ENCODE results near the gene XPO6. TPM values are rescaled to one million over a fixed set of nuclear protein-coding genes. Genes with fewer than 3 reads are reported as not detected.

XPO6 gene
- total and polyA plus RNA-seq, 7 donors: 16.7 to 46.5 (median 26.4) TPM

DNA sequence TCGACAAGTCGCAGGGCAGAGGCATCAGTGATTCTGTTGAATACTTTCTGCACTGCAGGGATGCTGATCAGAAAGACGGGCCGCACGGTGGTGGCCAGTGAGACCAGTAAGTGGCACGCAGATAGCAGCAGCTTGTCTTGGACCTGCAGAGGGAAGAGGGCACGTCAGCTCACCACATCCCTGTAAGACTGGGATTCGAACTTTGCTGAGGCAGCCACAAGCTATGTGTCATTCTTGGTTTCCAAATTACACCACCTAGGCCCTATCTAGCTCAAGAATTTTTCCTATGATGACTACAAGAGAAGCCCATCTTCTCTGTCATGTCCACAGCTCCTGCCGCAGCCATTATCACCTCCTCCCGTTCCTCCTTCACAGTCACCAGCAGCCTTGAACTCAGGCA lies 98.9 kb downstream of the XPO6 start:
- intact Hi-C loops (cut with DNase I): no loop called here
- Histone ChIP-seq H3K27ac (no peak overlapping the region), H3K27me3 (ENCODE audit: insufficient read depth in 3 of 3, low read length in 2 of 3) (no peaks in the 10 kb centered on the region), H3K9me3 (no peaks in the 10 kb centered on the region), H3K4me1 (no peaks in the 10 kb centered on the region), H3K36me3 (ENCODE audit: insufficient read depth in 1 of 2, low read depth in 1 of 2) (peaks cover 7 to 97% of the 10 kb centered on the region in 2 donors), H3K4me3 (no peak overlapping the region)
- no peak for DNase-seq
- TF ChIP-seq, protein P1, sequence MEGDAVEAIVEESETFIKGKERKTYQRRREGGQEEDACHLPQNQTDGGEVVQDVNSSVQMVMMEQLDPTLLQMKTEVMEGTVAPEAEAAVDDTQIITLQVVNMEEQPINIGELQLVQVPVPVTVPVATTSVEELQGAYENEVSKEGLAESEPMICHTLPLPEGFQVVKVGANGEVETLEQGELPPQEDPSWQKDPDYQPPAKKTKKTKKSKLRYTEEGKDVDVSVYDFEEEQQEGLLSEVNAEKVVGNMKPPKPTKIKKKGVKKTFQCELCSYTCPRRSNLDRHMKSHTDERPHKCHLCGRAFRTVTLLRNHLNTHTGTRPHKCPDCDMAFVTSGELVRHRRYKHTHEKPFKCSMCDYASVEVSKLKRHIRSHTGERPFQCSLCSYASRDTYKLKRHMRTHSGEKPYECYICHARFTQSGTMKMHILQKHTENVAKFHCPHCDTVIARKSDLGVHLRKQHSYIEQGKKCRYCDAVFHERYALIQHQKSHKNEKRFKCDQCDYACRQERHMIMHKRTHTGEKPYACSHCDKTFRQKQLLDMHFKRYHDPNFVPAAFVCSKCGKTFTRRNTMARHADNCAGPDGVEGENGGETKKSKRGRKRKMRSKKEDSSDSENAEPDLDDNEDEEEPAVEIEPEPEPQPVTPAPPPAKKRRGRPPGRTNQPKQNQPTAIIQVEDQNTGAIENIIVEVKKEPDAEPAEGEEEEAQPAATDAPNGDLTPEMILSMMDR (IDR thresholded peaks at IDR 0.05): no peak
- ATAC-seq: no peak
- 91 to 97% (median 95%) methylated on average over 10 of the region's 10 CpGs for whole genome bisulfite sequencing, 3 donors

DNA sequence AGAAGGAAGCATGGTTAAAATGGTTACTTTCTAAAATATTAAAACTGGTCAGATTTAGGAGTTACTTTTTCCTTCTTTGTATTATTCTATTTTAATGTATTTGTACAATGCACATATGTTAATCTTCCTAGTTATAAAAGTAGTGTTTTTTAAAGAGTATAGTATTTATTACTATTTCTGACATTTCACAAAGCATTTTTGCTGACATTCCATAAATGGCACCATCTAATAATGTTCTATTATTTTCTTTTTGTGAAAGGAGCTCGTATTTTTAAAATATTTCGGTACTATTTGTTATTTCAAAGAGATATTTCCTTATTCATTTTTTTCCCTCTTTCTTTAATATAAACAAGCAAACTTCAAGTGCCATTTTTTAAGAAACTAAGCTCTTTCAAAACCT lies 100.8 kb downstream of the XPO6 start:
- H3K27me3 ChIP-seq (ENCODE audit: insufficient read depth in 3 of 3, low read length in 2 of 3): no peaks in the 10 kb centered on the region
- TF ChIP-seq, protein P1 (IDR thresholded peaks at IDR 0.05): no peak
- peaks cover 10 to 97% of the 10 kb centered on the region in 2 donors for H3K36me3 ChIP-seq (ENCODE audit: insufficient read depth in 1 of 2, low read depth in 1 of 2)
- no peaks in the 10 kb centered on the region for H3K9me3 ChIP-seq
- H3K4me3 ChIP-seq: no peak overlapping the region
- intact Hi-C loops (cut with DNase I): no loop called here
- DNase-seq: no peak
- no peak overlapping the region for H3K27ac ChIP-seq
- ATAC-seq: no peak
- WGBS, 3 donors: 91 to 98% (median 95%) methylated on average over 2 of the region's 2 CpGs
- no peaks in the 10 kb centered on the region for H3K4me1 ChIP-seq

DNA sequence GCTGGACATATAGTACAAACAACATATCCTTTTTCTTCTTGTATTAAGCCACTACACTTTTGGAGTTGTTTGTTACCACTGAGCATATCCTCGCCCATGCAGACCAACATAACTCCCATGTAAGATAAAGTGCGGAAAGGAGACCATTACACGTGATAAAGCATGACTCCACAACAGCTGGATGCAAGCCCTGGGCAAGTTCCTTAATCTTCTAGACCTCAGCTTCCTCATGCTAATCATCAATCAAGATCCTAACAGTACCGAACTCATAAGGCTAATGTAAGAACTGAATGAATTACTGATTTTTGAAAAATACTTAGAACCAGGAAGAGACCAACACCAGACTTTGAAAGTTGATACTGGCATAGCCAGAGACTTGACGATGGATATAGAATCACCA lies 101.3 kb downstream of the XPO6 start:
- H3K9me3 ChIP-seq: no peaks in the 10 kb centered on the region
- H3K27ac ChIP-seq: no peak overlapping the region
- H3K36me3 ChIP-seq (ENCODE audit: insufficient read depth in 1 of 2, low read depth in 1 of 2): peaks cover 6 to 97% of the 10 kb centered on the region in 2 donors
- DNase-seq: no peak
- WGBS, 3 donors: 54 to 77% (median 65%) methylated on average over 5 of the region's 5 CpGs
- TF ChIP-seq, protein P1 (IDR thresholded peaks at IDR 0.05): no peak
- no peak overlapping the region for H3K4me3 ChIP-seq
- intact Hi-C loops (cut with DNase I): no loop called here
- no peaks in the 10 kb centered on the region for H3K27me3 ChIP-seq (ENCODE audit: insufficient read depth in 3 of 3, low read length in 2 of 3)
- ATAC-seq: peak in 2 of 4 donors; percentile 14 to 35
- no peaks in the 10 kb centered on the region for H3K4me1 ChIP-seq

DNA sequence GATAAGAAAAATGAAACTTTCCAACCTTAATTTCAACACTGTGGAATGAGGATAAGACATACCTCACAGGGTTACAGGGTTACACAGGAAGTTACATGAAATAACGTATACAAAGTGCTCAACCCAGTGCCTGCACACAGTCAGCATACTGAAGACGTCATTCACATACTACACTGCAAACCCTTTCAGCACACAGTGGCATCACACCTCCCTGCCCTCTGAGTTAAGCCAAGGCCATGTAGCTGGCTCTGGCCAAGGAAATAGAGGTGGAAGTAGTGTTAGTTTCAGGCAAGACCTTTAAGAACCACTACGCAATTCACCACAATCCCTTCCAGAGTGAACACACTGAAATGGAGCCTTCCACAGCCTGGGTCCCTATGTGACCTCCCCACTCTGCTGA lies 101.7 kb downstream of the XPO6 start:
- ATAC-seq: peak in 3 of 4 donors; percentile 12 to 47 (median 28)
- TF ChIP-seq, protein P1 (IDR thresholded peaks at IDR 0.05): no peak

DNA sequence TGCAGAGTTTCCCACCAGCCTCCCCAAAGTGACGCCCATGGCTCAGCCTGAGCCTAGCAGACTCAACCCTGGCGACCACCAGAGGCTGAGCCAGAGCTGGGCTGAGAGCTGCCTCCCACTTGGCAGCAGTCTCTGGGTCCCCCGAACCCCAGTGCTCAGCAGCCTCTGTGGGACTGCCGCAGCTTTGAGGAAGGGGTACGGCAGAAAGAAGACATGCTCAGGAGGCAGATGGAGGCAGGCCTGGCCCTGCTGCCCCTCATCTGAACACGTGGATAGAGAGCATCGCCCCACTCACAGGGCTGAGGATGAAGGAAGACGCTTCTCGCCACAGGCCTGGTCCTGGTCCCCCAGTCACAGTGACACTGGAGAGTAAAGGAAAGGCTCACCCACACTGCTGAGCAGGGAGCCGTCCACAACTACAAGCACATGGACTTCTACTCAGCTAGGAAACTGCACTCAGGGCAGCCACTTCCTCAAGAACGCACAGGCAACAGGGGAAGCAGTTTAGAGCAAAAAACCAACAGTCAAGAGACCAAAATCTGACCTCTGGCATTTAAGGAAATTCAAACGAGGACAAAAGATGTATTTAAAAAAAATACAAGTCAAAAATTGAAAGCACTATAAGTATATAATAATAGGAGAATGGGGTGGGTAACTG lies 103.0 kb downstream of the XPO6 start:
- Histone ChIP-seq H3K27me3 (ENCODE audit: insufficient read depth in 3 of 3, low read length in 2 of 3) (no peaks in the 10 kb centered on the region), H3K36me3 (ENCODE audit: insufficient read depth in 1 of 2, low read depth in 1 of 2) (peaks cover 12 to 98% of the 10 kb centered on the region in 2 donors), H3K27ac (no peak overlapping the region), H3K4me1 (no peaks in the 10 kb centered on the region), H3K9me3 (no peaks in the 10 kb centered on the region), H3K4me3 (no peak overlapping the region)
- TF ChIP-seq, protein P1 (IDR thresholded peaks at IDR 0.05): no peak
- no peak for DNase-seq
- intact Hi-C loops (cut with DNase I): no loop called here
- WGBS, 3 donors: 80 to 89% (median 84%) methylated on average over 12 of the region's 12 CpGs
- no peak for ATAC-seq

More for the DNA sequence above, 101.7 kb downstream of the XPO6 start:
- Histone ChIP-seq H3K4me1 (no peaks in the 10 kb centered on the region), H3K36me3 (ENCODE audit: insufficient read depth in 1 of 2, low read depth in 1 of 2) (peaks cover 6 to 97% of the 10 kb centered on the region in 2 donors), H3K27ac (no peak overlapping the region), H3K27me3 (ENCODE audit: insufficient read depth in 3 of 3, low read length in 2 of 3) (no peaks in the 10 kb centered on the region), H3K9me3 (no peaks in the 10 kb centered on the region), H3K4me3 (no peak overlapping the region)
- DNase-seq: no peak
- intact Hi-C loops (cut with DNase I): no loop called here
- WGBS, 3 donors: 57 to 81% (median 75%) methylated on average over 3 of the region's 3 CpGs

Measured in psoas muscle (tissue), 8 donors.